Natural killer cell (primary cell): ENCODE measurements around the gene ACP7. TPM values are rescaled to one million over a fixed set of nuclear protein-coding genes. Genes with fewer than 3 reads are reported as not detected.

Source experiments
- ATAC-seq, 3 donors: fragments of 150-1000 bp in 2 of 3; fragments of 200-7000 bp in 1 of 3; cut with Tn5 transposase; 1 replicate in 1 of 3; 2 replicates in 2 of 3; pipeline ENCODE4 v1.10.0; 2021; ENCODE audit warnings: mild to moderate bottlenecking in 2 of 3, moderate library complexity in 2 of 3
- DNase-seq, 2 donors: peaks; one replicate each; pipeline versions ENCODE4 v3.0.0 to v3.0.0-alpha.2; 2013 to 2021; ENCODE audit warnings: mixed read lengths in 1 of 2
- H3K27ac ChIP-seq: one replicate; pipeline ENCODE4 v1.5.1; 2013; ENCODE audit warnings: mild to moderate bottlenecking, low read length
- H3K27me3 ChIP-seq: one replicate; pipeline ENCODE4 v1.6.1; 2013; ENCODE audit warnings: low read length; ENCODE audit not compliant: control insufficient read depth, insufficient read depth
- H3K36me3 ChIP-seq: one replicate; pipeline ENCODE4 v1.6.1; 2013; ENCODE audit warnings: low read length; ENCODE audit not compliant: control insufficient read depth, insufficient read depth
- H3K4me1 ChIP-seq: one replicate; pipeline ENCODE4 v1.6.1; 2013; ENCODE audit warnings: low read length; ENCODE audit not compliant: control insufficient read depth, insufficient read depth
- H3K4me3 ChIP-seq: one replicate; pipeline ENCODE4 v1.5.1; 2013; ENCODE audit warnings: low read length
- H3K9me3 ChIP-seq: one replicate; pipeline ENCODE4 v1.6.1; 2013; ENCODE audit warnings: low read length; ENCODE audit not compliant: control insufficient read depth, insufficient read depth
- H3K27ac Mint-ChIP-seq, 2 donors: one replicate each; pipeline ENCODE4 v1.8.0; 2022; ENCODE audit warnings: mild to moderate bottlenecking in 2 of 2, mixed read lengths in 2 of 2, moderate library complexity in 1 of 2
- H3K27me3 Mint-ChIP-seq, 2 donors: one replicate each; pipeline ENCODE4 v1.8.0; 2022; ENCODE audit warnings: low read depth in 2 of 2, mixed read lengths in 2 of 2
- H3K36me3 Mint-ChIP-seq: one replicate; pipeline ENCODE4 v1.8.0; 2022; ENCODE audit warnings: mixed read lengths
- H3K4me1 Mint-ChIP-seq, 2 donors: one replicate each; pipeline ENCODE4 v1.8.0; 2022; ENCODE audit warnings: mixed read lengths in 2 of 2
- H3K4me3 Mint-ChIP-seq: one replicate; pipeline ENCODE4 v1.8.0; 2022; ENCODE audit warnings: mild to moderate bottlenecking, moderate library complexity, mixed read lengths
- H3K9me3 Mint-ChIP-seq, 2 donors: one replicate each; pipeline ENCODE4 v1.8.0; 2022; ENCODE audit warnings: mixed read lengths in 2 of 2
- CTCF ChIP-seq: fragments of 200-600 bp; IDR thresholded peaks from one replicate; pipeline ENCODE4 v1.8.0; 2022; ENCODE audit warnings: antibody characterized with exemption
- WGBS: methylation state at CpG from one replicate; pipeline ENCODE4 v1.1.7; 2013; ENCODE audit warnings: missing lambda C conversion rate; ENCODE audit not compliant: insufficient coverage; 5-methylcytosine and 5-hydroxymethylcytosine counted together
- intact Hi-C: fragments of 100-400 bp; cut with micrococcal nuclease; formaldehyde crosslinking; loops from one replicate; pipeline ENCODE4 v1.14.2; 2022
- total RNA-seq, 4 donors: library from RNA; stranded (reverse); fragments of 120-200 nt in 1 of 4; gene quantifications; one replicate each; pipeline versions ENCODE4 v1.2.3 to v1.2.4, GENCODE V29; 2013 to 2022

The ACP7 gene
- total RNA-seq, 3 donors from 2014 or later (not counting 1 experiment from before 2014, with no cell fraction given) = not detected

DNA sequence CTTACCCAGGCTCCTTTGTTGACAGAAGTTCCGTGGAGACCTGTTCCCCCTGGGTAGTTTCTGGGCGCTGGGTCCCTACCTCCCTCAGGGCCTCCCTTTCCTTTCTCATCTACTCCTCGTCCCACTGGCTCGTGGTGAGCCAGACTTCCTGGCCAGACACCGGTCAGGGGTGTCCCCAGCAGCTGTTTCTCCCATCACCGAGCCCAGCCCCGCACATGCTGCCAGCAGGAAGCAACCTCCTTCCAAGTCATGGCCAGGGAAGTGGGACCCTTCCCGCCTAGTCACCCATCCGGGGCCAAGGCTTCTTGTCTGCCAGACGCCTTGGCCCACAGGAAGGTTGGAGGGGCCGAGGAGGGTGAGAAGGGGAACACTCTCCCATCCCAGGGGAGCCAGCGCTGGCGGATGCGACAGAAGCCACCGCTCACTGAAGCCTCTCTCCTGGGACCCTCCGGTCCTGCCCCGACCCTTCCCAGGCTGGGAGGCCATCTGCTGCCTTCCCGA, 47.1 kb downstream of the ACP7 start:
- H3K27ac ChIP-seq = no peak overlapping the region
- no peak for TF ChIP-seq CTCF
- intact Hi-C loops = no loop called here
- H3K9me3 ChIP-seq = no peaks in the 10 kb centered on the region
- Mint-ChIP-seq H3K27me3 (no peaks in the 10 kb centered on the region), H3K4me1 (peaks cover 14 to 45% of the 10 kb centered on the region in 2 donors), H3K4me3 (no peak overlapping the region), H3K36me3 (no peaks in the 10 kb centered on the region), H3K9me3 (no peaks in the 10 kb centered on the region), H3K27ac (peak overlapping the region in 1 of 2 donors; percentile 31)
- peaks cover 10% of the 10 kb centered on the region for H3K4me1 ChIP-seq
- H3K4me3 ChIP-seq = no peak overlapping the region
- WGBS = 55% methylated on average over 17 of the region's 18 CpGs
- no peak for DNase-seq
- ATAC-seq = no peak
- H3K27me3 ChIP-seq = no peaks in the 10 kb centered on the region
- no peaks in the 10 kb centered on the region for H3K36me3 ChIP-seq

DNA sequence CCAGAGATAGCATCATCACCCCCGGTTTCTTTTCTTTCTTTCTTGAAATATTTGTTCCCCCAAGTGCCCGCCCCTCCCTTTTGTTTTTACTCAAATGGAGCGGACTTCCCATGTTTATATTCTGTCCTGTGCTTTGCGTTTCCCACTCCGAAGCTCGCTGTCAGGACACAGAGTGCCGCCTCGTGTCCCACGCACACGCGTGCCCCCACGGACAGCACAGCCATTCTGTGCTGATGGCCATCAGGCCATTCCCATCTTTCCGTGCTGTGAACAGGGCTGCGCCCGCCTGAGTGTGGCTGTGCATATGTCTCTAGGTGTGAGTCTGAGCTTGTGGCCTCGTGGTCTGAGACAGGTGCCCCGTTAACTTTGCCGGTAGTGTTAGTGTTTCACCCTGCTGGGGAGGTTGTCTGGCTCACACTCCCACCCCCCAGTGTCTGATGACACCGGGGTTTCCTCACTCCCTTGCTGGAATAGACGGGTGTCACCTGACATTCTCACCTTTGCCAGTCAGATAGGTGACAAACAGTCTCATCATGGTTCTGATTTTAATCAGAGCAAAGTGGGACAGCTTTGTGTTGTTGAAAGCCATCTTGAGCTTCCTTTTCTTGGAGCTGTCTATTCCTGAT, 48.3 kb downstream of the ACP7 start:
- Histone ChIP-seq H3K36me3 (no peaks in the 10 kb centered on the region), H3K27me3 (no peaks in the 10 kb centered on the region), H3K4me3 (no peak overlapping the region), H3K27ac (no peak overlapping the region), H3K9me3 (no peaks in the 10 kb centered on the region), H3K4me1 (peaks cover 2% of the 10 kb centered on the region)
- intact Hi-C loops = no loop called here
- Mint-ChIP-seq H3K4me1 (peaks cover 25 to 48% of the 10 kb centered on the region in 2 donors), H3K9me3 (no peaks in the 10 kb centered on the region), H3K27me3 (no peaks in the 10 kb centered on the region), H3K4me3 (no peak overlapping the region), H3K27ac (peak overlapping the region in 1 of 2 donors; percentile 70), H3K36me3 (no peaks in the 10 kb centered on the region)
- WGBS = 72% methylated on average over 20 of the region's 20 CpGs
- TF ChIP-seq CTCF = no peak
- DNase-seq = no peak
- ATAC-seq = peak in 2 of 3 donors; percentile 53 to 57

- Mint-ChIP-seq H3K4me3 (no peak overlapping the region), H3K27me3 (no peaks in the 10 kb centered on the region), H3K36me3 (no peaks in the 10 kb centered on the region), H3K9me3 (no peaks in the 10 kb centered on the region), H3K27ac (peak overlapping the region in 1 of 2 donors; percentile 15), H3K4me1 (peaks cover 25 to 47% of the 10 kb centered on the region in 2 donors)
- intact Hi-C loops = no loop called here
- WGBS = 62% methylated on average over 22 of the region's 23 CpGs
- no peaks in the 10 kb centered on the region for H3K9me3 ChIP-seq
- TF ChIP-seq CTCF = no peak
- no peaks in the 10 kb centered on the region for H3K36me3 ChIP-seq
- H3K27ac ChIP-seq = no peak overlapping the region
- ATAC-seq (no peak), DNase-seq (no peak)
- peaks cover 2% of the 10 kb centered on the region for H3K4me1 ChIP-seq
- H3K4me3 ChIP-seq = no peak overlapping the region
- no peaks in the 10 kb centered on the region for H3K27me3 ChIP-seq
Measured at GRCh38 chr19:39133431-39134270, 49.5 kb downstream of the ACP7 start.
